Stimulated activated naive CD8-positive, alpha-beta T cell treated with anti-CD3 and anti-CD28 coated beads, Interleukin-15, amount 100 ng/mL, for 72 hours (primary cell): ENCODE data around the gene KLHDC9.
"Not testable (repeated sequence)": the region's sequence is repeated elsewhere in the genome, so short reads cannot be mapped to it uniquely, and the experiment has no call there.

Experiments
- ATAC-seq: fragments of 150-1000 bp; cut with Tn5 transposase; 2 replicates; pipeline ENCODE4 v1.10.0; 2021; ENCODE audit warnings: mild to moderate bottlenecking, moderate library complexity
- DNase-seq, 2 donors: peaks; one replicate each; pipeline ENCODE4 v3.0.0; 2021 to 2022
- H3K27ac Mint-ChIP-seq, 2 donors: one replicate each; pipeline ENCODE4 v1.8.0; 2022; ENCODE audit warnings: mild to moderate bottlenecking in 2 of 2, mixed read lengths in 2 of 2, moderate library complexity in 2 of 2
- H3K27me3 Mint-ChIP-seq: one replicate; pipeline ENCODE4 v1.8.0; 2022; ENCODE audit warnings: mixed read lengths
- H3K4me1 Mint-ChIP-seq: one replicate; pipeline ENCODE4 v1.8.0; 2022; ENCODE audit warnings: mild to moderate bottlenecking, mixed read lengths
- H3K4me3 Mint-ChIP-seq, 2 donors: one replicate each; pipeline ENCODE4 v1.8.0; 2022; ENCODE audit warnings: mild to moderate bottlenecking in 2 of 2, mixed read lengths in 2 of 2, moderate library complexity in 1 of 2
- H3K9me3 Mint-ChIP-seq, 2 donors: one replicate each; pipeline ENCODE4 v1.8.0; 2022; ENCODE audit warnings: mixed read lengths in 2 of 2

The KLHDC9 gene

GRCh38 chr1:161106431-161106830 is 8.3 kb downstream of the KLHDC9 start:
- peaks cover 37% of the 10 kb centered on the region for H3K4me1 Mint-ChIP-seq
- DNase-seq (no peak), ATAC-seq (no peak)
- peak overlapping the region; percentile 60 to 66 for H3K27ac Mint-ChIP-seq
- no peaks in the 10 kb centered on the region for H3K27me3 Mint-ChIP-seq
- peaks cover 0 to 4% of the 10 kb centered on the region in 2 donors for H3K9me3 Mint-ChIP-seq
- no peak overlapping the region for H3K4me3 Mint-ChIP-seq

GRCh38 chr1:161111117-161111516 is 13.0 kb downstream of the KLHDC9 start:
- ATAC-seq (no peak), DNase-seq (no peak)
- H3K9me3 Mint-ChIP-seq = peaks cover 0 to 4% of the 10 kb centered on the region in 2 donors
- H3K4me3 Mint-ChIP-seq = no peak overlapping the region
- peaks cover 62% of the 10 kb centered on the region for H3K4me1 Mint-ChIP-seq
- no peaks in the 10 kb centered on the region for H3K27me3 Mint-ChIP-seq
- H3K27ac Mint-ChIP-seq = no peak overlapping the region

GRCh38 chr1:161111527-161111926 is 13.4 kb downstream of the KLHDC9 start:
- ATAC-seq (no peak), DNase-seq (no peak)
- Mint-ChIP-seq H3K27me3 (no peaks in the 10 kb centered on the region), H3K4me3 (no peak overlapping the region), H3K27ac (peak overlapping the region in 1 of 2 donors; percentile 53), H3K9me3 (peaks cover 0 to under 1% of the 10 kb centered on the region in 2 donors), H3K4me1 (peaks cover 62% of the 10 kb centered on the region)

- Mint-ChIP-seq H3K4me3 (peak overlapping the region; percentile 37 to 70), H3K27me3 (no peaks in the 10 kb centered on the region), H3K9me3 (no peaks in the 10 kb centered on the region), H3K4me1 (peaks cover 68% of the 10 kb centered on the region), H3K27ac (peak overlapping the region; percentile 97 to 99)
- DNase-seq (no peak), ATAC-seq (no peak)
Measured at GRCh38 chr1:161113915-161114314, 15.8 kb downstream of the KLHDC9 start.

- Mint-ChIP-seq H3K27me3 (no peaks in the 10 kb centered on the region), H3K27ac (peak overlapping the region; percentile 97 to 99), H3K4me3 (peak overlapping the region; percentile 95 to 98), H3K9me3 (no peaks in the 10 kb centered on the region), H3K4me1 (peaks cover 72% of the 10 kb centered on the region)
- no peak for DNase-seq
- no peak for ATAC-seq
Measured at GRCh38 chr1:161114556-161114955, 16.4 kb downstream of the KLHDC9 start.

GRCh38 chr1:161115132-161115711 is 17.1 kb downstream of the KLHDC9 start:
- Mint-ChIP-seq H3K4me3 (peak overlapping the region; percentile 95 to 98), H3K27ac (peak overlapping the region; percentile 97 to 99), H3K9me3 (no peaks in the 10 kb centered on the region), H3K4me1 (peaks cover 78% of the 10 kb centered on the region), H3K27me3 (no peaks in the 10 kb centered on the region)
- ATAC-seq (peak; percentile 87), DNase-seq (peak; percentile 59 to 83)

- peak overlapping the region; percentile 95 to 98 for H3K4me3 Mint-ChIP-seq
- peaks cover 86% of the 10 kb centered on the region for H3K4me1 Mint-ChIP-seq
- H3K9me3 Mint-ChIP-seq, H3K27me3 Mint-ChIP-seq, DNase-seq, ATAC-seq: not testable (repeated sequence)
- peak overlapping the region; percentile 97 to 99 for H3K27ac Mint-ChIP-seq
Measured at GRCh38 chr1:161115961-161116360, 17.8 kb downstream of the KLHDC9 start.

- Mint-ChIP-seq H3K27ac (peak within 1 kb of the TSS; percentile 99), H3K4me3 (peak within 1 kb of the TSS; percentile 95 to 98), H3K4me1 (peaks cover 81% of the 10 kb centered on the region), H3K27me3 (no peaks in the 10 kb centered on the region), H3K9me3 (no peaks in the 10 kb centered on the region)
- ATAC-seq (peak; percentile 69), DNase-seq (peak; percentile 86 to 89)
Measured at GRCh38 chr1:161117759-161118581, 19.8 kb downstream of the KLHDC9 start, which contains the start of the genes NIT1 and PFDN2. NIT1 (plus strand) TSS chr1:161118105; CDS start chr1:161118177, 72 bp downstream. PFDN2 (minus strand) TSS chr1:161118037; CDS start chr1:161118026, 11 bp downstream.

- Mint-ChIP-seq H3K27ac (peak overlapping the region; percentile 89 to 98), H3K9me3 (no peaks in the 10 kb centered on the region), H3K4me1 (peaks cover 68% of the 10 kb centered on the region), H3K4me3 (peak overlapping the region; percentile 95 to 98), H3K27me3 (no peaks in the 10 kb centered on the region)
- peak; percentile 47 to 76 for DNase-seq
- peak; percentile 68 for ATAC-seq
Measured at GRCh38 chr1:161119092-161119903, 21.1 kb downstream of the KLHDC9 start.

GRCh38 chr1:161121042-161121650 is 23.0 kb downstream of the KLHDC9 start:
- Mint-ChIP-seq H3K27me3 (no peaks in the 10 kb centered on the region), H3K4me3 (peak overlapping the region in 1 of 2 donors; percentile 38), H3K27ac (peak overlapping the region; percentile 80 to 82), H3K4me1 (peaks cover 49% of the 10 kb centered on the region), H3K9me3 (no peaks in the 10 kb centered on the region)
- no peak for ATAC-seq
- DNase-seq = no peak

- no peaks in the 10 kb centered on the region for H3K9me3 Mint-ChIP-seq
- no peak overlapping the region for H3K27ac Mint-ChIP-seq
- peaks cover 46% of the 10 kb centered on the region for H3K4me1 Mint-ChIP-seq
- no peak overlapping the region for H3K4me3 Mint-ChIP-seq
- no peak for DNase-seq
- ATAC-seq = no peak
- no peaks in the 10 kb centered on the region for H3K27me3 Mint-ChIP-seq
Measured at GRCh38 chr1:161121834-161122233, 23.7 kb downstream of the KLHDC9 start.

GRCh38 chr1:161122967-161123366 is 24.8 kb downstream of the KLHDC9 start:
- no peak overlapping the region for H3K4me3 Mint-ChIP-seq
- H3K27me3 Mint-ChIP-seq = no peaks in the 10 kb centered on the region
- ATAC-seq = no peak
- no peaks in the 10 kb centered on the region for H3K9me3 Mint-ChIP-seq
- no peak overlapping the region for H3K27ac Mint-ChIP-seq
- H3K4me1 Mint-ChIP-seq = peaks cover 53% of the 10 kb centered on the region
- DNase-seq = no peak

- Mint-ChIP-seq H3K9me3 (no peaks in the 10 kb centered on the region), H3K27ac (peak overlapping the region in 1 of 2 donors; percentile 77), H3K4me1 (peaks cover 55% of the 10 kb centered on the region), H3K27me3 (no peaks in the 10 kb centered on the region), H3K4me3 (no peak overlapping the region)
- DNase-seq (no peak), ATAC-seq (no peak)
Measured at GRCh38 chr1:161127649-161128048, 29.5 kb downstream of the KLHDC9 start.

GRCh38 chr1:161128591-161129420 is 30.6 kb downstream of the KLHDC9 start:
- Mint-ChIP-seq H3K4me3 (no peak overlapping the region), H3K4me1 (peaks cover 55% of the 10 kb centered on the region), H3K27me3 (no peaks in the 10 kb centered on the region), H3K27ac (no peak overlapping the region), H3K9me3 (no peaks in the 10 kb centered on the region)
- ATAC-seq = no peak
- no peak for DNase-seq
